Fibroblast of villous mesenchyme (primary cell): ENCODE measurements around the gene ADCY4. TPM values are rescaled to one million over a fixed set of nuclear protein-coding genes. Genes with fewer than 3 reads are reported as not detected.
"Not testable (repeated sequence)": the region's sequence is repeated elsewhere in the genome, so short reads cannot be mapped to it uniquely, and the experiment has no call there.

ENCODE experiments used
- DNase-seq: peaks from one replicate; pipeline ENCODE4 v3.0.0-alpha.2; 2010; ENCODE audit warnings: low read depth
- H3K4me3 ChIP-seq: 2 replicates; pipeline ENCODE4 v1.5.1; 2011; ENCODE audit warnings: low read depth, mild to moderate bottlenecking, low read length
- CTCF ChIP-seq: IDR thresholded peaks from 2 replicates; pipeline ENCODE4 v1.5.1; 2012; ENCODE audit warnings: low read depth, mild to moderate bottlenecking, low read length; ENCODE audit not compliant: insufficient read depth
- total RNA-seq: library from RNA; depleted of rRNA; stranded (reverse); fragments of >200 nt; gene quantifications from 2 replicates; pipeline ENCODE4 v1.2.3, GENCODE V29; 2012

ADCY4 gene
- total RNA-seq, 1 donor = 18.1 TPM

DNA sequence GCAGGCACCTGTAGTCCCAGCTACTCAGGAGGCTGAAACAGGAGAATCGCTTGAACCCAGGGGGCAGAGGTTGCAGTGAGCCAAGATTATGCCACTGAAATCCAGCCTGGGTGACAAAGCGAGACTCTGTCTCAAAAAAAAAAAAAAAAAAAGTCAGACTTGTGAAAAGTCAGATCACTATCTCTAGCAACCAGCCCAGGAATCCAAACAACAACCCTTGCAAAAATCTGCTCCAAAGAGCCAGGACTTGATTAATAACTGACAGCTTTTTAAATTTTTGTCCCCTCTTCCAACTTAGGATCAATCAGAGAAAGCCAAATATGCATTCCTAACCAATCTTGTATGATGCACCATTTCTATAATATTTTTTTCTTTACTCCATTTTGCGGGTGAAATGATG lies 25.4 kb upstream of the ADCY4 start:
- no peak for DNase-seq
- no peak overlapping the region for H3K4me3 ChIP-seq
- no peak for TF ChIP-seq CTCF

- no peak for DNase-seq
- TF ChIP-seq CTCF = no peak
- H3K4me3 ChIP-seq = no peak overlapping the region
Measured at GRCh38 chr14:24356208-24356607, 21.3 kb upstream of the ADCY4 start.

- no peak for TF ChIP-seq CTCF
- H3K4me3 ChIP-seq = no peak overlapping the region
- no peak for DNase-seq
Measured at GRCh38 chr14:24355009-24355408, 20.1 kb upstream of the ADCY4 start.

GRCh38 chr14:24354482-24354825 lies 19.6 kb upstream of the ADCY4 start:
- not testable (repeated sequence) for H3K4me3 ChIP-seq

DNA sequence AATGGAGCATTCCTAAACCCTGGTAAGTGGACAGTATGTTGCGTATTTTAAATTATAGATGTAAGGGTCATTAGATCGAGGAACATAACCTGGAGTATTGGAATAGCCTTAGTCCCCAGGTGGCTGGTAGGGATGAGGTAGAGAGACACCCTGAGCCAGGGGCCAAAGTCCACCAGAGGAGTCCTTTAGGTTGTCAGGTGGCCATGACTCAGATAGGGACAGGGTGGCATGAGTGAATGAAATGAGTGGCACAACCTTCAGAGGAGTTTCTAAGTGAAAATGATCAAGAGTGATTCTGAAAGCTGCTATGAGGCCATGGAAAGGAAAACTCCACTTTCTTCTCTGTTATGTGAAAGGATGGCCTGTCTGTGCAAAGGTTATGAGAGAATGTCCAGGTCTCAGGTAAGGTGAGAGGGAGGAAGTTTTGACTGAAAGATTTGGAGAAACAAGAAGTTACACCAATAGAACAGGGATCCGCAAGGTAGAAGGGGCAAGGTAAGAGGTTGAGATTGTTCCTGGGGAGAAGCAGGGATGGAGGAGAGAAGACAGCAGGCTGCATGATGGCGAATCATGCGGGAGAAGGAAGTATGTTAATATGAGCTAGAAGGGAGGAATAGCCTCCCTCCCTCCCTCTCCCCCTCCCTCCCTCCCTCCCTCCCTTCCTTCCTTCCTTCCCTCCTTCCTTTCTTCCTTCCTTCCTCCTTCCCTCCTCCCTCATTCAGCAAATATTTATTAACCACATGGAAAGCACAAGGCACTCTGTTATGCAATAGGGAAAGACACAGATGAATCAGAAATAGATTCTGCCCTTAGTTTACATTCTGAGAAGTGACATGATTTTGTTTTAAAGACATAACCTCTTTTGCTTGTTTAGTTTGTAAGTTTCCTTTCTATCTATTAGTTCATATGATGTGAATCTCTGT lies 18.9 kb upstream of the ADCY4 start:
- no peak for TF ChIP-seq CTCF
- peak; percentile 80 for DNase-seq

More at GRCh38 chr14:24354482-24354825, 19.6 kb upstream of the ADCY4 start:
- DNase-seq = not testable (repeated sequence)

GRCh38 chr14:24351517-24351916 lies 16.6 kb upstream of the ADCY4 start:
- H3K4me3 ChIP-seq = no peak overlapping the region
- DNase-seq = peak; percentile 35
- TF ChIP-seq CTCF = no peak

More for the DNA sequence above, 18.9 kb upstream of the ADCY4 start:
- no peak overlapping the region for H3K4me3 ChIP-seq

- TF ChIP-seq CTCF = no peak
- DNase-seq = no peak
- no peak overlapping the region for H3K4me3 ChIP-seq
Measured at GRCh38 chr14:24349742-24350141, 14.9 kb upstream of the ADCY4 start.
